Temporal lobe (tissue), 1 donor: ENCODE data around the gene KRT5. TPM values are rescaled to one million over a fixed set of nuclear protein-coding genes. Genes with fewer than 3 reads are reported as not detected.

ENCODE experiments used
- total RNA-seq: library from RNA; depleted of rRNA; stranded (reverse); fragments of >200 nt; gene quantifications from one replicate; pipeline ENCODE4 v1.2.3, GENCODE V29; 2014

Gene KRT5
- total RNA-seq, 1 donor from 2014 or later, result 0.74 TPM

Other genes starting within 250 kb of the KRT5 start
- gene KRT86, start 245.7 kb downstream of the KRT5 start, total RNA-seq, result under 0.01 TPM
- gene KRT81, start 228.9 kb downstream of the KRT5 start, total RNA-seq, result not detected
- gene KRT83, start 199.0 kb downstream of the KRT5 start, total RNA-seq, result not detected
- not detected for gene KRT85, start 152.9 kb downstream of the KRT5 start, total RNA-seq
- gene KRT84, start 134.7 kb downstream of the KRT5 start, total RNA-seq, result not detected
- not detected for gene KRT82, start 114.1 kb downstream of the KRT5 start, total RNA-seq
- gene KRT75, start 86.0 kb downstream of the KRT5 start, total RNA-seq, result not detected
- 0.25 TPM for gene KRT6B, start 68.2 kb downstream of the KRT5 start, total RNA-seq
- not detected for gene KRT6C, start 46.6 kb downstream of the KRT5 start, total RNA-seq
- not detected for gene KRT6A, start 27.1 kb downstream of the KRT5 start, total RNA-seq
- 0.25 TPM for gene KRT71, start 32.8 kb upstream of the KRT5 start, total RNA-seq
- not detected for gene KRT74, start 53.4 kb upstream of the KRT5 start, total RNA-seq
- gene KRT72, start 81.1 kb upstream of the KRT5 start, total RNA-seq, result not detected
- not detected for gene KRT73, start 98.2 kb upstream of the KRT5 start, total RNA-seq
- gene KRT2, start 131.8 kb upstream of the KRT5 start, total RNA-seq, result not detected
- 0.74 TPM for gene KRT1, start 160.0 kb upstream of the KRT5 start, total RNA-seq
- gene KRT77, start 183.1 kb upstream of the KRT5 start, total RNA-seq, result under 0.01 TPM